Stimulated activated CD8-positive, alpha-beta memory T cell treated with anti-CD3 and anti-CD28 coated beads, Interleukin-7, amount 100 ng/mL, for 1 hour (primary cell): ENCODE results near the gene ONECUT2.

Experiments
- DNase-seq, 2 donors: peaks; one replicate each; pipeline ENCODE4 v3.0.0-alpha.2; 2020; ENCODE audit warnings: low read depth in 2 of 2

Gene ONECUT2

DNA sequence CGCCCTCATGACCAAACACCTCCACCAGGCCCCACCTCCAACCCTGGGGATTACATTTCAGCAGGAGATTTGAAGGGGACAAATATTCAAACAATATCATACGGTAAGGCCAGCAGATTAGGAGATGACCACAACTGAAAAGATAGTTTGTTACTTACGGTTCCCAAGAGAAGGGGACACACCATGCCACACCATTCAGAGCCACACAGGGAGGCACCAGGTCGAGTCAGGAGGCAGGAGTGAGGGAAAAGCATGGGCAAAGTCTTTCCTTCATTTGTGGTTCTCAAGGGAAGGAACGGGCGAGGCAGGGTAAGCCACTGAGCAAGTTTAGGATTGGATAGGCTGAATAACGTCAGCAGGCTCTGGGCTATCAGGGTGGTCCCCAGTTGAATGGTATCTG lies 94.0 kb downstream of the ONECUT2 start:
- no peak for DNase-seq

DNA sequence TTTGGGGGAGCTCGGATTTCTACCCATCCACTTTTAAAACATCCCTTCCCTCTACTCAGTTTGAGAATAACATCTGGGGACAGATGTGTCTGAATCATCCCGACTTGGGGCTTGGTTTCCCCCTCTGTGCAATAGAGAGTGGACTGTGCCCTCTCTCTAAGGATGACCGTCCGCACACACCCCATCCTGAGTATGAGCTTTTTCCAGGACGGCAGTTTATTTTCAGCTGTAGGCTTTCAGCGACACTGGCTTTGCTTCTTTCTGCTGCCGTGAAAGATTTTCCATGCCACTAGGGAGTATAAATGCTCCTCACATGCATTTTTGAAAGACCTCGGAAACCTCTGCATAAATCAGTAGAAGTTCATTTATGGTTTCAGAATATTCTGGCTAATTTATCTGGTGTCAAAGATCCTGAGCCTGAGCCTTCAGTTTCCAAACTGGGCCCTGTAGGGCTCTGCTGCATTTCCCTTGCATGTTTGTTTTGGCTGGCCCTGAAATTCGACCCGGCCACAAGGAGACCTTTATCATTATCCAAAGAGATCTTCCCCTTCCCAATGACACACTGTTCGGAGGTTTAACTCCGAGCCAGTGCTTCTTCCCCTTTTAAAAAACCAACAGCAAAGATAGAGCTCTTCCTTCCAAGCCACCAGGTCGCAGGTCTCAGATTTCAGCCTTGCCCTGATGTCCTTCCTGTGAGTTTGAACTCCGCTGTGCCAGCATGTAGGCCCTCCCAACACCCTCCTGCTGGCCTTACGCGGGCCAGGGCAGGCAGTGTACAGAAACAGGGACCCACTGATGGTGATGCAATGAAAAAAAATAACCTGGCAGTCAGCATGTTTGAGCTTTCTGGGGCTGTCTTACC lies 98.1 kb downstream of the ONECUT2 start:
- DNase-seq = no peak

DNA sequence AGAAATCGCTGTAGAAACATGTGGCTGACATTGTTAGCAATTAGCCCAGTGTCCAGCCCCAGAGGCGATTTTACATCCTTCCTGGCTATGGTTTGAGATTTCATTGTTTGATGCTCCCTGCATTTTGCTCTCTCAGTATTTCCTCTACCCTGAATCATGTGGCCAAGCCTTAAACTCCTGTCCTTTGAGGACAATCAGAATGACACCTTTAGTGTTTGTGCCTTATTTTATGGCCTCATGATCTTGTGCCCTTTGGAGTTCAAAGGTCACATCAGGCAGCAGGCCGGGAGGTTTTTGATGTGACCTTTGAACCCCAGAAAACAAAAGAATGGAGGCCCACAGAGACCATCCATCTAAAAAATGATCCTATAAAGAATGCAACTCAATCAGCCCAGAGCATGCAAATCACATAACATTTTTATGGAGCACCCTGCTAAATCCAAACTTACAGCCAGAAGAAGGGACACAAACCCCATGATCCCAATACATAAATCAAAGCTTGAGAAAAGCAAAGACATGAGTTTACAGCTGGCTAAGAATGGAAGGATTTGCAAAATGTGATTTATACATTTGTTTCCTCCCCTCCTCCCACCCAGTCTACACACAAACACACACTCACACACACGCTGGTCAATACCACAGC lies 98.8 kb downstream of the ONECUT2 start:
- no peak for DNase-seq

DNA sequence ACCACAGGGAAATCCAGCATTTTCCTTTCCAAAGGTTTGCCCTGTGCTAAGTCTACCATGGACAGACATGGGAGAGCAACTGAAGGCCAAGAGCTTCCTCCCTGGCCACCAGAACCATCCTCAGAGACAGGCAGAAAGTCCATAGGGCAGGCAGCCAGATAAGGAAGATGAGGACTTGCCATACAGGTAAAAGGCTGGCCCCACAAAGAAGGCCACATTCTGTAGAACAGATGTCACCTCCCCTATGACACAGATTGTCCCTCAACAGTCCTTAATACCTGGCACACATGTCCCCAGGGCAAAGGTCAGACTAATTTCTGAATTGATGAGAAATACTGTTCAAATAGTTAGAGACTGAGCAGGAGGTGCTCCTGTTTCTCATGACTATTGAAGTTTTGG lies 99.3 kb downstream of the ONECUT2 start:
- no peak for DNase-seq

DNA sequence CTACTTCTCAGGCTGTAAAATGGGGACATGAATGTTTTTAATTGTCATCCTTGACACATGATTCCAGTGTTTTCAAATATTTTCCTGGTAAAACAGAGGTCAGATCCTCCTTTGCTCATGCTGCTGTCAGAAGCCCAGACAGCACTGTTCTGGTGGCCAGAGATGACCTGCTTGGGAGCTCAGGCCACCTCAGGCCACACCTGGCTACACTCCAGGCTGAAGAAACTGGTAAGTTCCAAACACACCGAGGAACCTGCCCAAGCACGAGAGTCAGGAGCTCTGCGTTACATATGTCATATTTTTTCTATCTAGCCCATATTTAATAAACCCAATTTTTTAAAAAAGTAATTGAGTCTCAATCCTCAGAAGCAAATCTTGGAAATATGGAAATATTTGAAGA lies 103.4 kb downstream of the ONECUT2 start:
- DNase-seq = no peak

DNA sequence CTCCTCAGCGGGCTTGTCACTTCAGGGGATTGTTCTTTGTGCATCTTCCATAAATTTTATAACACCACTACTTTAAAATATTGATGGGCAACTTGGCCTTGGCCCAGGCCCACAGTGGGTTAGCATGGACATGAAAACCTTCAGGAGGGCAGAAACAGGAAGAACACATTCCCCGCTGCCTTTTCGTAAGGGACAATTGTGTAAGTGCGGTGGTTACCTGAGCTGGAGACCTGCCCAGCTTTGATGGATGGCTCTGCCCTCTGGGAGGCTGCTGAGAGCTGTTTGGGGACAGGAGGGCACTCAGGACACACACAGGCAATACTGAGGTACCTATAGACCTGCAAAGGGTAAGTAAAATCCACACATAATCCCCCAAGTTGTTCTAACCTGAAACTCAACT lies 104.5 kb downstream of the ONECUT2 start:
- DNase-seq = no peak
